ENCODE data around the gene PPARA.

PPARA gene

GRCh38 chr22:46104881-46105493 is 45.3 kb upstream of the PPARA start:
- peak overlapping the region; percentile 99 for H3K27ac ChIP-seq
- DNase-seq (ENCODE audit: low spot score): no peak
- CTCF ChIA-PET: interaction anchor here (0.6 kb wide), 1 partner anchor 29 kb away, joined by 3 read pairs; no protein-coding TSS in a partner anchor
- TF ChIP-seq CTCF (conservative IDR thresholded peaks at IDR 0.05; ENCODE audit: low read depth): no peak; the same call in 1 of the 2 replicates
- POLR2A ChIA-PET (ENCODE audit: low non-redundant PET): no interaction called here

- CTCF ChIA-PET: interaction anchor here (0.6 kb wide), 1 partner anchor 30 kb away, joined by 3 read pairs; no protein-coding TSS in a partner anchor
- H3K27ac ChIP-seq: peak overlapping the region; percentile 99
- POLR2A ChIA-PET (ENCODE audit: low non-redundant PET): no interaction called here
- TF ChIP-seq CTCF (conservative IDR thresholded peaks at IDR 0.05; ENCODE audit: low read depth): no peak
- peak; percentile 65 for DNase-seq (ENCODE audit: low spot score)
These were observed 44.6 kb upstream of the PPARA start for GRCh38 chr22:46105494-46106278.

- ChIA-PET CTCF (interaction anchor here (0.8 kb wide), 1 partner anchor 101 kb away, joined by 3 read pairs; no protein-coding TSS in a partner anchor), POLR2A (ENCODE audit: low non-redundant PET) (no interaction called here)
- H3K27ac ChIP-seq: peak overlapping the region; percentile 99
- no peak for DNase-seq (ENCODE audit: low spot score)
- TF ChIP-seq CTCF (conservative IDR thresholded peaks at IDR 0.05; ENCODE audit: low read depth): no peak
These were observed 43.9 kb upstream of the PPARA start for GRCh38 chr22:46106279-46107022.

GRCh38 chr22:46107089-46107664 is 43.1 kb upstream of the PPARA start:
- H3K27ac ChIP-seq: peak overlapping the region; percentile 99
- no peak for TF ChIP-seq CTCF (conservative IDR thresholded peaks at IDR 0.05; ENCODE audit: low read depth)
- ChIA-PET POLR2A (ENCODE audit: low non-redundant PET) (no interaction called here), CTCF (interaction anchor here (0.6 to 0.8 kb wide), 2 partner anchors 93 to 102 kb away, joined by 3 read pairs; no protein-coding TSS in a partner anchor)
- DNase-seq (ENCODE audit: low spot score): no peak

GRCh38 chr22:46107753-46108563 is 42.4 kb upstream of the PPARA start:
- no peak for TF ChIP-seq CTCF (conservative IDR thresholded peaks at IDR 0.05; ENCODE audit: low read depth)
- no peak for DNase-seq (ENCODE audit: low spot score)
- peak overlapping the region; percentile 99 for H3K27ac ChIP-seq
- ChIA-PET CTCF (interaction anchor here (0.6 kb wide), 1 partner anchor 94 kb away, joined by 3 read pairs; no protein-coding TSS in a partner anchor), POLR2A (ENCODE audit: low non-redundant PET) (no interaction called here)
